GM18499 (cell line): ENCODE results near the gene MREG.

Experiments
- ATAC-seq: cut with Tn5 transposase; IDR thresholded peaks from one replicate; pipeline ENCODE4 v1.9.1; 2021; ENCODE audit warnings: moderate number of reproducible peaks; ENCODE audit not compliant: insufficient read depth, unreplicated experiment

Gene MREG, protein sequence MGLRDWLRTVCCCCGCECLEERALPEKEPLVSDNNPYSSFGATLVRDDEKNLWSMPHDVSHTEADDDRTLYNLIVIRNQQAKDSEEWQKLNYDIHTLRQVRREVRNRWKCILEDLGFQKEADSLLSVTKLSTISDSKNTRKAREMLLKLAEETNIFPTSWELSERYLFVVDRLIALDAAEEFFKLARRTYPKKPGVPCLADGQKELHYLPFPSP

DNA sequence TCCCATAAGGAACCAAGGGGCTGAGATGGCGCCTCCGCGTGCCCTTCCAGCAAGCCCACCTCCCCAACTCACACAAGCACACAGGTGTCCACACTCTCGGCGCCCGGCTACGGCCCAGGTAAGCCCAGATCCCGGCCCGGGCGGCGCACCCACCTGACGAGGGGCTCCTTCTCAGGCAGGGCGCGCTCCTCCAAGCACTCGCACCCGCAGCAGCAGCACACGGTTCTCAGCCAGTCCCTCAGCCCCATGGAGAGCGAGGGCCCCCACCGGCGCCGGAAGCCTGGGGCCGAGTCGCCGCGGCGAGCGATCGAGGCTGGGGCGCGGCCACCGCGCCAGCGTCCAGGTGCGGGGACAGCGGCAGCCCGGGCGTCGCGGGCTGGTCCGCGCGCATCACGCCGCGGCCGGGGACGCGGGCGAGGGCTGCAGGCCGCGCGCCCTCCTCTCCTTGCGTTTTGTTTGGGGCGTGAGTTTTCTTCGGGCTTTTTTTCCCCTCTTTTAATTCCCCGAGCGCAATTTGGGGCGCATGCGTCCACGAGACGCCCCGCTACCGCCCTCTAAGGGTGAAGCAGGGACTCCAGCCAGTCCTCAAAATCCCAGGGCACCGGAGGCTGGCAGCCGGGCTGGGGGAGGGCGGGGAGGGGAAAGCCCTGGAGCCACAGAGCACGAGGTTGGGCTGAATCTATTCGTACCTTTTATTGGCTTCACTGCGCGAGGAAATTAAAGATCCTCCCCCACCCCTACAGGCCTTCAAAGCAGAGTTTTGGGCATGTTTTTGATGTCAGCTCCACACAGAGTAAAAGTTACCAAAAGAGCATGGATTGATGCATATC lies at the start of gene MREG:
TSS of gene MREG (minus strand) at position 472 of the 830 bp plus-strand sequence. CDS start at position 248, 224 bp downstream.
- peak; percentile 28 for ATAC-seq

DNA sequence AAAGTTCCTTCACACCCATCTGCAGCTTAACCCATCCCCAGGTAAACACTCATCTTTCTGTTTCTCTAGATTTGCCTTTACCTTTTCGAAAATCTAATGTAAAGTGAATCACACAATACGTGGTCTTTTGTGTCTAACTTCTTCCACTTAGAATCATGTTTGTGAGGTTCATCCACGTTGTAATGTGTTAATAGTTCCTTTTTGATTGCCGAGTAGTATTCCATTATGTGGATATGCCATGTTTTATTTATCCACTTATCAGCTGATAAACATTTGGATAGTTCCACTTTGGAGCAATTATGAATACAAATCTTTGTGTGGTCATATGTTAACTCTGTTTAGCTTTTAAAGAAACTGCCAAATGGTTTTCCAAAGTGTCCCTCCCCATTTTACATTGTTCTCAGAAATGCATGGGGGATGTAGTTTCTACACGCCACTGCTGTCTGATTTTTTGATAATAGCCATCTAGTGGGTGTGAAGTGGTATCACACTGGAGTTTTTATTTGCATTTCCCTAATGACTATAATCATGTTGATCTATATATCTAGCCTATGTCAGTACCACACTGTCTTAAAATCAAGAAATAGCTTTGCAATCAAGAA lies 46.0 kb upstream of the MREG start:
- no peak for ATAC-seq

DNA sequence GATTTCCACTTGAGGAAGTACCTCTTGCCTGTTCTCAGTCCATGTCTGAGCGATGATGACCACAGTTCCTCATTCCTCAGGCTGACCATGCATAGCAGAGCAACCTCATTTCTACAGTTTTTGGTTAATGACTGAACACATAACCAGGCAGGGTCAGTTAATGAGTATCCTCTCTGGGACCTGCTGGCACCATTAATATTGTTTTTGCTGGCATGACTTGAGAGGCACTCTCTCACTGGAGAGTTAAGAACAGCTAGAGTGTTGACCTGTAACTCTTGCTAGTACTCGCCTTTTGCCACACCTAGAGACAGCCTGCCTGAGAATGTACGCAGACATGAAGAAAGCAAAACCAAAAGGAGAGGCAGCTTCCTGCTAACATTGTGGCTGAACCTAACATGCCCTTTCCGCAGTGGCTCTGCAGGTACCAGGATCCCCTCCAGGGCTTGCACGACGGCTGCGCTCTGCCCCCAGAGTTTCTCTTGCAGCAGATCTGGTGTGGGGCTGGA lies 44.4 kb upstream of the MREG start:
- ATAC-seq = peak; percentile 64

DNA sequence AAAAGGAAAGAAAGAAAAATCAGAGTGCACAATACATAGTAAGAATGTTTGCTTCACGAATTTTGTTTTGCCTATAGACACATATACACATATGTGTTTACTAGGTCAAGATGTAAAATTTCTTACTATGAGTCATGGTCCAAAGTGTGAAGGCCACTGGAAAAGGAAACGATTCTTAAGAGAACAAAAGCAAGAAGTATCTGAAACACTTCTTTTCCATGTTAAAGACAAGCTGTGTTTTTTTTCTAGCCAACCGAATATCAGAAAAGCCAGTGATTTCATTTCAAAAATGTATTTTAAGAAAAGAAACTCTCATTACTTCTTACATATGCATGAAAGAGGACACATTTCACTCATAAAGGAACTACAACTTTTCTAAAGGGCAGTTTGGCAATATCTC lies 43.4 kb upstream of the MREG start:
- ATAC-seq = peak; percentile 49

DNA sequence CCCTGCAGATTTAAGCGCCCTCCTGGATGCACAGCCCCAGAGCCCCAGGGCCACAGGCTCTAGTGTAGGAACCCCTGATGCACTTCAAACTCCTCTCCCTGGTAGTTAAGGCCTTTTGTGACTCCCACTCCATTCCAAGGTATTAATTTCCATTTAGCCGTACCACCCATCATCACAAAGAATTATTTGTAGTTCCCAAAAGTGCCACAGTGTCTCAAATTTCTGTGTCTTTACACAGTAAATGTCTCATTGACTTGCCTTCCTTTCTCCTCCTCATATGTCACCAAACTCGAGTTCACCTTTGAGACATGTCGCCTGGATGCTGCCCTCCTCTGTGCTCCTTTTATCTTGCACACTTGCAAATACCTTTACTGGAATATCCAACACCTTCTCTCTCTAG lies 42.3 kb upstream of the MREG start:
- no peak for ATAC-seq

DNA sequence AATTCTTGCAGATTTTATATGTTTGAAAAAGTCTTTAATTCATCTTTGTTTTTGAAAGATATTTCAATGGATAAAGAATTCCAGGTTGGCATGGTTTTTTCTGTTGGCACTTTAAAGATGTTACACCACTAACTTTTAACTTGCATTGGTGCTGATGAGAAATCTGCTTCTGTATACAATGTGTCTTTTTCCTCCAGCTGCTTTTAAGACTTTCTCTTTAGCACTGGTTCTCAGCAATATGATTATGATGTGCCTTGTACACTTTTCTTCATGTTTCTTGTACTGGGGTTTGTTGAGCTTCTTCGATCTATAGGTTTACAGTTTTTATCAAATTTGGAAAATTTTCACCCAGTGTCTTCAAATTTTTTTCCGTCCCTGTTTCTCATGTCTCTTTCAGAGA lies 39.1 kb upstream of the MREG start:
- no peak for ATAC-seq

DNA sequence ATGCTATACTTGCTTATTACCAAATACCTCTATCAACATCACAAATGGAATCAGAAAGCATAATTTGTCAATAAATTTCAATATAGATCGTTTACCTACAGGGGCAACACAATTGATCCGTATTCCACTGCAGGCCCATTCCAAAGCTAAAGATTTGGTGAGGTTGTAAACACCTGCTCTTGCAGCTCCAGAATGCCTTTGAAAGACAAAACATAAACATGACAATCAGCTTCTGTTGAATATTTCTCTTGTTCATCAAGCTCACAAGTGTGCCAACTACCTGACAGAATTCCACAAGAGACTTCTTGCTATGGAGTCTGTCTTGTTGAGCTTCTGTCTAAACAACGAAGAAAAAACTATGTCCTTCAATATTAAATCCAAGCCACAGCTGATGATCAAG lies 38.0 kb upstream of the MREG start:
- ATAC-seq = no peak

DNA sequence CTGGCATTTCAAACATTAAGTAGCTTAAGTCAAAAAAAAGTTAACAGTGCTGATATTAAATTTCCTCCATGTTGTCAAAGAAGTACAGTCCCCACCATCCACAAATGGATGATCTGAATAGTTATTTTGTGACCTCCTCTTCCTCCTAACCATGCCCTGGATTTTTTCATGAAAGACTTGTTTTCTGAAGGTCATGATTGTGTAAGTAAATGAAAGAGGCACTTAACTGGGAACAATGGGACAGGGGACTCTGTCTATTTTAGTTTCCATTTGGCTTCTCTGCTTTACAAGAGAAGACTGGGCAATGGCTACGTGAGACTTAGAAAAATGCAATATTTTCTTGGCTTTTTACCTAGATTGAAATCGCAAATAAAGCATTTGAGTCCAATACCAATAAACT lies 36.1 kb upstream of the MREG start:
- ATAC-seq = no peak

DNA sequence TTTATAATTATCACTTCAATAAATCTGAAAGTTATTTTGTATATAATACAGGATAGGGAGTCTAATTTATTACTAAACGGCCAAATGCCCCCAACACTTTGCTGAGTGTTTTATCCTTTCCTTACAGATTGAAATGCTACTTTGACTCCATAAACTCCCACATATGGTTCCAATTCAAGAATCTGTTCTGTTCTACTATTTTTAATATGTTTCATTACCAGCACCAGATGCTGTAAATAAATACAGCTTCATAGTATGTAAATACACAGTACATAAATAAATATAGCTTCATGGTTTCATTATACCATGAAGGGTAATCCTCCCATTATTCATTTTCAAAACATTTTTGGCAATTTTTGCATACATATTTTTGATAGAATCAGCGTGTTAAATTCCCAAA lies 34.0 kb upstream of the MREG start:
- no peak for ATAC-seq

DNA sequence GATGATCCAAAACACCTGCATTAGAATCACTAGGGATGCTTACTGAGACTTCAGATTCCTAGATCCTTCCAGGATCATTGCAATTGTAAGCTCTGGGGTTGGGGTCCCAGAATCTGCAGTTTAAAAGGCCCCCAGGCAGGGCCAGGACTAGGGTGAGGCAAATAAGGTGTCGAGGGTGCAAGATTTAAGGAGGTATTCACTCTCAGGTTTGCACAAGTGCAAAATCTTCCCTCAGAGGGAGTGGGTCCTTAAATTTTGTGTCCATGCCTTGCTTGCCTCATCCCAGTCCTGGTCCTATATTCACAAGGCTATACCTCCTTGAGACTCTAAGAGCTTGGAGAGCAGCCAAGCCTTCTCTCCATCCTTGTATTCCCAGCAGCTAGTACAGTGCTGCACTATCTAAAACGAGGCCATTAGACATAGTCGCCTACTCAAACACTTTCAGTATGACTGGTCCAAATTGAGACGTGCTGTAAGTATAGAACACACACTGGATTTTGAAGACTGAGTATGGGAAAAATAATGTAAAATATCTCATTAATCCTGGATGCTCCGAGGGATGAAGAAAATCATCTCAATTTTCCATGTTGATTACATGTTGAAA lies 31.6 kb upstream of the MREG start:
- ATAC-seq = peak; percentile 98

DNA sequence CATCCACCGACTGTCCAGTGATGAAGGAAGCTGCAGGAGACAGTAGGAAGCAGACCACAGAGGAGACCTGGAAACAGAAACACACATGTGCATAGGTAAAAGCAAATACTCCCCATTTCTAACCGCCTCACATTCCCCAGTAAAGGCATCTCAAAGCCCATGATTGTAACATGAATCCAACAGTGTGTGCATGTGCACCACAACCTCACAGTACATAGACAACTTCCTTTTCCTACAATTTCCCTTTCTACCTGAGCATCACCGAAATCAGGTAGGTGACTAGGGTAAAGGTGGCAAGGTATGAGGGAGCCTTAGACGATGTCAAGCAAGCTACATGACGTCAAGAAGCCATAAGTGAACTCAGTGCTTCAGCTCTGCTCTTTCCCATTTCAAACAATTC lies 30.6 kb upstream of the MREG start:
- no peak for ATAC-seq

DNA sequence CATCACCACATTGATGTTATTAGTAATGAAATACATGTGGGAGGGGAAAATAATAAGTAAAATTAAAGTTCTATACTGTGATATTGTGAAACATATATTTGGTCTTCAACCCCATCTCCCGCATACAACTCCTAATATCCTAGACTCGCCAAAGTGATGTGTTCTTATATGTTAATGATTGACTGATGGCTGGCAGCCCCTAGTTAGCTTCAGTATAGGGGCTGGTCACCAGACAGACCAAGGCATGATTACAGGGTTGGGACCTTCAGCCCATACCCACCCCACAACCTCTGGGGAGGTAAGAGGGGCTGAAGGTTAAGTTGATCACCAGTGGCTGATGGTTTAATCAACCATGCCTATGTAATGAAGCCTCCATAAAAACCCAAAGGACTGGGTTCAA lies 28.1 kb upstream of the MREG start:
- ATAC-seq = no peak

DNA sequence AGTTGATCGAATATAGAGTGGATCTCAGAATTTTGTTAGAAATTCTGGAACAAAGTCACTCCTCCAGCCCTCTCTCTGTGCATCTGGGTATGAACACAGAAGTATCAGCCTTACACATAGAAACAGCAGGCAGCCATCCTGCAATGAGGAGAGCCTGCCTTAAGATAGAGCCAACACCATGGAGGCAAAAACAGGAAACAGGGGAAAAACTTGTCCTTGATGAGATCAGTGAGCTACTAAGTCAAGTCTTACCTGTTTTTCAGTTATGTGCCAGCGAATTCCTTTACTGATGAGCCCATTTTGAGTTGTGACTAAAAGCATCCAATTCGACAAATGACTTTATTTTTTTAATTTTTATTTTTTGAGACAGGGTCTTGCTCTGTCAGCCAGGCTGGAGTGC lies 26.6 kb upstream of the MREG start:
- no peak for ATAC-seq

DNA sequence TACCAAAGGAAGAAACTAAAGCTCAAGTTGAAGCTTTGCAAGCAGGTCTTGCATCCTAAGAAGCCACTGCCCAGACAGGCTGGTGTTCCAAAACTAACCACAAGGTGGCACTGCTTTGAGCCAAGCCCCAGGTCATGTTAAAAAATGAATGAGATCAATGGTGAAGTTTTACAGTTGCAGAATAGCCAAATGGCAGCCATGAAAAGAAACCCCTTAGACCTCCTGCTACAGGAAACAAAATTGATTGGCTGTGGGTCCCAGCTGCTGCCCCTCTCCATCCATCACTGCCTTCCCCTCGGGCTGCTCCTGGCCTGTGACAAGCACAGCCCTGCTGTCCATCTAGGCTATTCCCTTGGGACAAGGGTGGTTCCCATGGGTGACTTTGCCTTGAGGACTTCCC lies 20.7 kb upstream of the MREG start:
- ATAC-seq = no peak

DNA sequence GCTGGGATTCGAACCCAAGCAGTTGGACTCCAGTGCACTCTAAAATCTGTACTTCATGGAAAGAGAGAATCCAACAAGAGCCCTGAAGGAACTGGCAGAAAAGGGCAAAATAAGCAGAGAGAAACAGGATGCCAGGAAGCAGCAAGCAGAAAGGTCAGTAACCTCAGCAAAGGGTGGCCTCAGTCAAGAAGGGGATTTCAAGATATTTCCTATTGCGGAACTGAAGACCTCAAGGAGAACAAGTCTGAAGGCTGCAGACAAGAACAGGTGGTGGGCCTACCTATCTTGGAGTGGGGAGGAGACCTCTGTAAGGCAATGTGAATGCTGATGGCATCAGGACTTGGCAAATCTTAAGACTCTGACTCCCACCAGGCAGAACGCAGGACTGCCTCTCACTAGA lies 20.1 kb upstream of the MREG start:
- ATAC-seq = no peak

DNA sequence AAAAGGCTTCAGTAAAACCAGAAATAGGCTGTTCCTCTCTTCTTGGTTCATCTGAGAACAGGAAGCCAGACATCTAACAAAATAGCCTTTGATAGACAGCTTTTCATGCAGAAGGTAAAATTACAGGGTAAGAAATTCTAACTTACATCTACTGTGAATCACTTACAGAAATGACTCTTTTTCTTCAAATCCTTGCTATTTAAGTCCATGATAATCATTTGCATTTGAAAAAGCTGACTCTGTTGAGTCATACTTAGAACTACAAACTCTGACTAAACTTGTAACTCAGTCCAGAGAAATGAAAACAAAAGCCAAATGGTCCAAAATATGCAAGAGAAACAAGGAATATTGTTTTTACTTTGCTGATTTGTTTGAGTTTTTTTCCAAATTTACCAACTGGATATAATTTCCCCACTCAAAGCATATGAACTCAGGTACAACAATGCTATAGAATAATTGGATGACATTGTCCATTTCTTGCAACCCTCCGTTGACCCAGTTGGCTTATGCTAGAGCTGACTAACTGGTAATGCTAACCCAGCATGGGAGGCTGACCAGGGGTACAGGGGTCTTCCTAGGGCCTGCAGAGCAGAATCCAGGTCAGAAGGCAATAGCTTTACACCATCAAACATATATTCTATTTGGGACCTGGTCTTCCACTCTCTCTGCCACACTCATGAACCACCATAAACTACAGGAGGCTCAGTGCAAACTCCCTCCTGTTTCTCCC lies 18.8 kb upstream of the MREG start:
- ATAC-seq = peak; percentile 91

DNA sequence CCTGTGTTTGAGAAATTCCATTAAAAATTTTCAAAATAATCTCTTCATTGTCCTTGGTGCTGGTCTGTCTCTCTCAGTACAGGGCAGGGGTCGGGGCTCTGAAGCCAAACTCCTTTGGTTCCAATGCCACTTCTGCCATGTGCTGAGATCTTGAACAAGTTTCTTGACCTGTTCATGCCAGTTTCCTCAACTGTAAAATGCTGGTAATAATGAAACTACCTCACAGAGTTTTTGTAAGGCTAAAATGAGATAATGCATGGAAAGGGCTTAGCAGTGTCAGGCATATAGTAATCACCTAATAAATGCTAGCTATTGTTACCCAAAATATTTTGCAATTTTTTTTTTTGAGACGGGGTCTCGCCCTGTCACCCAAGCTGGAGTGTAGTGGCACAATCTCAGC lies 16.9 kb upstream of the MREG start:
- ATAC-seq = no peak

DNA sequence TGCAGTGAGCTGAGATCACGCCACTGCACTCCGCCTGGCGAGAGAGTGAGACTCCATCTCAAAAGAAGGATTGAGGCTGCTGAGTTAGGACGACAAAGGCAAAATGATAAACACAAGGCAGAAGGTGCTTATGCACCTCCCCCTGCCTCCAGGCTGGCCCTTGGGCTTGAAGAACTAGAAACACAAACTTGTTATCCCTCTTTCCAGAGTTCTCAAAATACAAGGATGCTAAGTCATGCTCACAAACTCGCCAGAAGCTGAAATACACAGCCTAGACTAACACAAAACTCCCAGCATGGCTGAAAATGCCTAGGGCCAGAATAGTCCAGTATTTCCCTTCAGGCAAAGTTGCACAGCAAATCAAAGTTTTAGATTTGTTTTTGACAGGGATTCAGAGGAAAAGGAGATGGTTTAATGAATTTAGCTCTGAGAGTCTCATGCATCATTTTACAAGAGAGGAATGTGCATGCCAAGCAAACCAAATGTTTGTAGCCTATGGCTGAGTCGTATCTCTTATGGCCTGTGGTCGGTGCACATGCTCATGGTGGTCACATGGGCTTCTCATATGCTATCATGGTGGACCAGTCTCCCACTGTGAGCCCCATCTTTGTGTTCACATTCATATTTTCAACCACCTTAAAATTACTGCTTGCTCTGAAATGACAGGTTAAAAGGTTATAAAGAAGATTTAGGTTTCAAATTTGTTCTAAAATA lies 16.2 kb upstream of the MREG start:
- no peak for ATAC-seq

DNA sequence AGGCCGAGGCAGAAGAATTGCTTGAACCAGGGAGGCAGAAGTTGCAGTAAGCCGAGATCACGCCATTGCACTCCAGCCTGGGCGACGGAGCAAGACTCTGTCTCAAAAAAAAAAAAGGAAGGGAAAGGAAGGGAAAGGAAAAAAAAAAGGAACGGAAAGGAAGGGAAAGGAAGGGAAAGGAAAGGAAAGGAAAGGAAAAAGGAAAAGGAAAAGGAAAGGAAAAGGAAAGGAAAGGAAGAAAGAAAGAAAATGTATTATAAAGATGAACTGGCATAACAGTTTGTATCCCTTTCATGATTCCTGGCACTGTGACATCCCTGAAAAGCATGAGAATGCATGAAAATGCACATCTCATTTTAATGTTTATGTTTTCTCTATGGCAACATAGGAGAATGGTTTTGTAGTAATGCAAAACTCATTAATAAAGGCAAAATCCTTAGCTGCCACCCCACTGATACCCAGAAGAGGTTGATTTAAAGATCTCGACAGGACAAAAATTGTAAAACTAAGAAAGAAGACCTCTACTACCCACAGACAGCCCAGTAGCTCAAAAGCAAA lies 11.5 kb upstream of the MREG start:
- ATAC-seq = no peak
